ENCODE measurements around the gene ROR1. TPM values are rescaled to one million over a fixed set of nuclear protein-coding genes. Genes with fewer than 3 reads are reported as not detected.

The ROR1 gene
- polyA plus RNA-seq, 1 of the 3 experiments (the other 2 are of a cell fraction): 4.0 TPM

GRCh38 chr1:63863145-63863544 is 89.3 kb downstream of the ROR1 start:
- CTCF ChIA-PET: interaction anchor here (0.8 kb wide), 1 partner anchor 17 kb away, joined by 3 read pairs; no protein-coding TSS in a partner anchor
- no peaks in the 10 kb centered on the region for H3K79me2 ChIP-seq (ENCODE audit: insufficient read depth)
- no peak for DNase-seq

GRCh38 chr1:63864224-63864641 is 90.4 kb downstream of the ROR1 start:
- Histone ChIP-seq H3K36me3 (replicated peaks in 1 of 2; ENCODE audit: control insufficient read depth in 1 of 2, insufficient read depth in 2 of 2, low read length in 1 of 2) (no peaks in the 10 kb centered on the region), H2AFZ (ENCODE audit: low read depth) (no peak overlapping the region), H4K20me1 (ENCODE audit: insufficient read depth) (no peaks in the 10 kb centered on the region), H3K4me1 (ENCODE audit: control insufficient read depth in 1 of 2, insufficient read depth in 2 of 2, low read depth in 1 of 2, low read length in 1 of 2) (peaks cover 6 to 38% of the 10 kb centered on the region in 2 experiments; a peak in 3 of 4 replicates), H3K27ac (ENCODE audit: low read depth in 2 of 2, low read length in 1 of 2) (peak overlapping the region in 1 of 2 experiments; percentile 88; a peak in 1 of 4 replicates), H3K79me2 (ENCODE audit: insufficient read depth) (no peaks in the 10 kb centered on the region), H3K9ac (no peak overlapping the region), H3K9me2 (no peaks in the 10 kb centered on the region), H3K27me3 (ENCODE audit: insufficient read depth) (no peaks in the 10 kb centered on the region), H3F3A (replicated peaks; ENCODE audit: insufficient read depth) (no peaks in the 10 kb centered on the region), H3K4me2 (no peak overlapping the region), H3K4me3 (ENCODE audit: low read depth in 2 of 2, low read length in 1 of 2) (no peak overlapping the region), H3K9me3 (no peaks in the 10 kb centered on the region)
- no peak for DNase-seq
- ChIA-PET POLR2A (no interaction called here), CTCF (interaction anchor here (0.9 to 2.0 kb wide), 3 partner anchors 11 to 380 kb away, joined by 4 to 7 read pairs (median 6); no protein-coding TSS in a partner anchor)
- 83% methylated on average over 4 of the region's 4 CpGs for WGBS (ENCODE audit: low lambda C conversion rate)
- TF ChIP-seq FOXJ3 (CRISPR knock-in tag; IDR thresholded peaks at IDR 0.05) (no peak), ZBTB33 (IDR thresholded peaks at IDR 0.05; ENCODE audit: borderline replicate concordance, low read depth) (no peak), RXRA (IDR thresholded peaks at IDR 0.05; ENCODE audit: borderline replicate concordance, low read depth) (no peak), EP300 (IDR thresholded peaks at IDR 0.05; ENCODE audit: borderline replicate concordance in 1 of 2, low read depth in 1 of 2, low read length in 1 of 2) (0 out of 4 replicates have a peak, but pooled peaks of 1 of the 2 experiments have one; percentile 22), YY1 (IDR thresholded peaks at IDR 0.05; ENCODE audit: low read depth) (no peak), REST (IDR thresholded peaks at IDR 0.05; ENCODE audit: low read depth, low read length) (no peak), TCF12 (IDR thresholded peaks at IDR 0.05) (peak; percentile 34; the same call in 1 of the 2 replicates), FOXM1 (IDR thresholded peaks at IDR 0.05; ENCODE audit: low read depth) (no peak)

More at GRCh38 chr1:63863145-63863544, 89.3 kb downstream of the ROR1 start:
- no peaks in the 10 kb centered on the region for H3K27me3 ChIP-seq (ENCODE audit: insufficient read depth)
- no peaks in the 10 kb centered on the region for H3F3A ChIP-seq (replicated peaks; ENCODE audit: insufficient read depth)
- H4K20me1 ChIP-seq (ENCODE audit: insufficient read depth): no peaks in the 10 kb centered on the region
- no peaks in the 10 kb centered on the region for H3K9me3 ChIP-seq
- H3K4me2 ChIP-seq: no peak overlapping the region
- TF ChIP-seq RCOR1 (IDR thresholded peaks at IDR 0.05; ENCODE audit: low read length) (no peak), FOXM1 (IDR thresholded peaks at IDR 0.05; ENCODE audit: low read depth) (no peak), YY1 (IDR thresholded peaks at IDR 0.05; ENCODE audit: low read depth) (no peak), ELF1 (IDR thresholded peaks at IDR 0.05) (no peak), USF1 (IDR thresholded peaks at IDR 0.05; ENCODE audit: borderline replicate concordance, low read depth) (no peak), GATA2 (CRISPR knock-in tag; IDR thresholded peaks at IDR 0.05) (no peak)
- H3K4me1 ChIP-seq (ENCODE audit: control insufficient read depth in 1 of 2, insufficient read depth in 2 of 2, low read depth in 1 of 2, low read length in 1 of 2): peaks cover 2 to 35% of the 10 kb centered on the region in 2 experiments; a peak in 3 of 4 replicates
- WGBS (ENCODE audit: low lambda C conversion rate): 89% methylated on average over 3 of the region's 3 CpGs
- no peaks in the 10 kb centered on the region for H3K36me3 ChIP-seq (replicated peaks in 1 of 2; ENCODE audit: control insufficient read depth in 1 of 2, insufficient read depth in 2 of 2, low read length in 1 of 2)
- H3K9ac ChIP-seq: no peak overlapping the region
- H3K9me2 ChIP-seq: no peaks in the 10 kb centered on the region
- H3K4me3 ChIP-seq (ENCODE audit: low read depth in 2 of 2, low read length in 1 of 2): no peak overlapping the region
- peak overlapping the region in 1 of 2 experiments; percentile 65; a peak in 2 of 4 replicates for H3K27ac ChIP-seq (ENCODE audit: low read depth in 2 of 2, low read length in 1 of 2)
- H2AFZ ChIP-seq (ENCODE audit: low read depth): no peak overlapping the region
- POLR2A ChIA-PET: no interaction called here
